Fibroblast of skin of scalp (primary cell): Measurements from ENCODE around the gene BCAP31.
"Not testable (repeated sequence)": the region's sequence is repeated elsewhere in the genome, so short reads cannot be mapped to it uniquely, and the experiment has no call there.

Experiments
- DNase-seq: peaks from one replicate; pipeline ENCODE4 v3.0.0-alpha.2; 2013

Gene BCAP31

GRCh38 chrX:153733651-153734240 lies 9.6 kb upstream of the BCAP31 start:
- DNase-seq, result no peak

- no peak for DNase-seq
Measured at GRCh38 chrX:153732401-153732800, 8.2 kb upstream of the BCAP31 start.

GRCh38 chrX:153731845-153732215 lies 7.6 kb upstream of the BCAP31 start:
- no peak for DNase-seq

GRCh38 chrX:153731117-153731844 lies 7.1 kb upstream of the BCAP31 start:
- no peak for DNase-seq

- not testable (repeated sequence) for DNase-seq
Measured at GRCh38 chrX:153730115-153730514, 5.9 kb upstream of the BCAP31 start.

- no peak for DNase-seq
Measured at GRCh38 chrX:153728951-153729631, 4.9 kb upstream of the BCAP31 start.

GRCh38 chrX:153728095-153728494 lies 3.9 kb upstream of the BCAP31 start:
- DNase-seq, result no peak

- peak; percentile 10 for DNase-seq
Measured at GRCh38 chrX:153727123-153727931, 3.1 kb upstream of the BCAP31 start.

GRCh38 chrX:153726286-153727122 lies 2.3 kb upstream of the BCAP31 start:
- peak; percentile 38 for DNase-seq

- no peak for DNase-seq
Measured at GRCh38 chrX:153725832-153726285, 1.7 kb upstream of the BCAP31 start.

GRCh38 chrX:153725039-153725831 lies 1.0 kb upstream of the BCAP31 start:
- no peak for DNase-seq

GRCh38 chrX:153723351-153724251 lies 586 bp downstream of the BCAP31 start:
- DNase-seq, result peak; percentile 33

GRCh38 chrX:153722704-153723350 lies 1.4 kb downstream of the BCAP31 start:
- no peak for DNase-seq

GRCh38 chrX:153719701-153720100 lies 4.5 kb downstream of the BCAP31 start:
- no peak for DNase-seq

GRCh38 chrX:153719238-153719637 lies 4.9 kb downstream of the BCAP31 start:
- DNase-seq, result no peak

GRCh38 chrX:153717445-153717844 lies 6.7 kb downstream of the BCAP31 start:
- DNase-seq, result no peak

- DNase-seq, result no peak
Measured at GRCh38 chrX:153714256-153714655, 9.9 kb downstream of the BCAP31 start.

- no peak for DNase-seq
Measured at GRCh38 chrX:153709726-153710674, 14.2 kb downstream of the BCAP31 start.
